OCI-LY3 (cell line): ENCODE measurements around the gene MKNK1.

ENCODE experiments used
- H2AFZ ChIP-seq: fragments of 200-600, 300-600 bp; shearing (Covaris generic); 2 replicates; pipeline ENCODE4 v1.6.0; 2014; ENCODE audit warnings: antibody characterized with exemption, low read depth, low read length
- H3K27ac ChIP-seq: fragments of 200-600, 300-600 bp; sonication (generic); 2 replicates; pipeline ENCODE4 v1.5.1; 2014; ENCODE audit warnings: mild to moderate bottlenecking, low read length, moderate library complexity, mixed read lengths
- H3K27me3 ChIP-seq: fragments of 200-600, 300-600 bp; sonication (generic); 2 replicates; pipeline ENCODE4 v1.6.1; 2014; ENCODE audit warnings: low read depth, low read length, mixed read lengths
- H3K36me3 ChIP-seq: fragments of 200-600, 300-600 bp; sonication (generic); replicated peaks from 2 replicates; pipeline ENCODE3; 2014; ENCODE audit warnings: low read depth, low read length, mixed read lengths
- H3K4me1 ChIP-seq: fragments of 300-600, 200-600 bp; sonication (generic); 2 replicates; pipeline ENCODE4 v1.6.1; 2014; ENCODE audit warnings: low read length, mixed read lengths
- H3K4me2 ChIP-seq: fragments of 200-600, 300-600 bp; sonication (generic); 2 replicates; pipeline ENCODE4 v1.6.1; 2014; ENCODE audit warnings: low read length, mixed read lengths
- H3K4me3 ChIP-seq: fragments of 300-600, 200-600 bp; sonication (generic); 2 replicates; pipeline ENCODE4 v1.5.1; 2014; ENCODE audit warnings: antibody characterized with exemption, mild to moderate bottlenecking, low read length, moderate library complexity
- H3K79me2 ChIP-seq: fragments of 300-600, 200-600 bp; shearing (Covaris generic); 2 replicates; pipeline ENCODE4 v1.6.1; 2014; ENCODE audit warnings: mild to moderate bottlenecking, low read length, mixed read lengths
- H3K9ac ChIP-seq: fragments of 300-600, 200-600 bp; shearing (Covaris generic); 2 replicates; pipeline ENCODE4 v1.6.0; 2014; ENCODE audit warnings: mild to moderate bottlenecking, low read length, moderate library complexity
- H3K9me3 ChIP-seq: fragments of 200-600, 300-600 bp; shearing (Covaris generic); 2 replicates; pipeline ENCODE4 v1.6.1; 2014; ENCODE audit warnings: low read length, mixed read lengths; ENCODE audit not compliant: insufficient read depth
- H4K20me1 ChIP-seq: fragments of 200-600, 300-600 bp; sonication (generic); 2 replicates; pipeline ENCODE4 v1.6.1; 2016; ENCODE audit warnings: low read length, mixed read lengths; ENCODE audit not compliant: insufficient read depth
- CTCF ChIP-seq: fragments of 200-600, 300-600 bp; sonication (generic); IDR thresholded peaks from 2 replicates; pipeline ENCODE4 v1.5.1; 2014; ENCODE audit warnings: antibody characterized with exemption, low read length, low read depth
- EZH2phosphoT487 ChIP-seq: fragments of 200-600 bp; shearing (Covaris generic); IDR thresholded peaks from 2 replicates; pipeline ENCODE4 v1.6.1; 2018; ENCODE audit warnings: antibody characterized with exemption, mixed run types, low read depth

The MKNK1 gene

DNA sequence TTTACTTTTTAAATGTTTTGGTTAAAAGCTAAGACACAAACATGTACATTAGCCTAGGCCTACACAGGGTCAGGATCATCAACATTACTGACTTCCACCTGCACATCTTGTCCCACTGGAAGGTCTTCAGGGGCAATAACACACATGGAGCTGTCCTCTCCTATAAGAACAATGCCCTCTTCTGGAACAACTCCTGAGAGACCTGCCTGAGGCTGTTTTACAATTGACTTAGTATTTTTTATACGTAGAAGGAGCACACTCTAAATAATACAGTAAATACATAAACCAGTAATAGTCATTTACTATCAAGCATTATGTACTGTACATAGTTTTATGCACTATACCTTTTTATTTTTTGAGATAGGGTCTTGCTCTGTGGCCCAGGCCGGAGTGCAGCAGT, 26.7 kb upstream of the MKNK1 start:
- H3K9ac ChIP-seq: no peak overlapping the region
- no peaks in the 10 kb centered on the region for H3K36me3 ChIP-seq
- H2AFZ ChIP-seq: no peak overlapping the region
- no peaks in the 10 kb centered on the region for H4K20me1 ChIP-seq
- TF ChIP-seq EZH2phosphoT487 (no peak), CTCF (no peak)
- H3K27me3 ChIP-seq: no peaks in the 10 kb centered on the region
- no peaks in the 10 kb centered on the region for H3K9me3 ChIP-seq
- no peaks in the 10 kb centered on the region for H3K4me1 ChIP-seq
- H3K4me2 ChIP-seq: no peak overlapping the region
- no peak overlapping the region for H3K4me3 ChIP-seq
- H3K79me2 ChIP-seq: no peaks in the 10 kb centered on the region
- H3K27ac ChIP-seq: no peak overlapping the region

GRCh38 chr1:46623743-46624644, 19.9 kb upstream of the MKNK1 start:
- Histone ChIP-seq H3K4me2 (no peak overlapping the region), H3K4me3 (no peak overlapping the region), H3K9me3 (no peaks in the 10 kb centered on the region), H2AFZ (no peak overlapping the region), H3K9ac (no peak overlapping the region), H3K27ac (no peak overlapping the region), H3K4me1 (no peaks in the 10 kb centered on the region), H4K20me1 (no peaks in the 10 kb centered on the region), H3K79me2 (no peaks in the 10 kb centered on the region), H3K27me3 (no peaks in the 10 kb centered on the region), H3K36me3 (no peaks in the 10 kb centered on the region)
- no peak for TF ChIP-seq CTCF
- no peak for TF ChIP-seq EZH2phosphoT487

DNA sequence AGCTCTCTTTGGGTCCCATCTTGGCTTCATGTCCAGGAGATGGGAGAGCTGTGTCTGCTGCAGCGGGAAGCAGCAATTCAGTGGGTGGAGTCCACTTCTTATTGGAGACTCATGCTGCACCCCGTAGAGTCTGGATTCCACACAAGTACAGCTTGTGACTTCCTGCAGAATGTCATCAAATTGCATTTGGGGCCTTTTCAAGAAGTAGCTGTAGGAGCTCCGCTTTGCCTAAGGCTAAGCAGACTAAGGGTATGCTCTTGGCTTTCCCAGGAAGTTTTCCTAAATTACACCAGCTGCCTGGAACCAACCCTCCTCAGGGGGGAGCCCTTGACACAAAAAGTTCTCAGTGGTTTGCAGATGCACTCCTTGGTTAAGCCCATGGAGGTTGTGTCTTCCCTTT, 18.3 kb upstream of the MKNK1 start:
- Histone ChIP-seq H3K9me3 (no peaks in the 10 kb centered on the region), H3K4me1 (no peaks in the 10 kb centered on the region), H3K27me3 (no peaks in the 10 kb centered on the region), H3K4me2 (no peak overlapping the region), H2AFZ (no peak overlapping the region), H3K4me3 (no peak overlapping the region), H3K79me2 (no peaks in the 10 kb centered on the region), H4K20me1 (no peaks in the 10 kb centered on the region), H3K27ac (no peak overlapping the region), H3K36me3 (no peaks in the 10 kb centered on the region), H3K9ac (no peak overlapping the region)
- TF ChIP-seq CTCF (peak; percentile 35), EZH2phosphoT487 (no peak)

- H3K4me2 ChIP-seq: no peak overlapping the region
- H3K36me3 ChIP-seq: no peaks in the 10 kb centered on the region
- no peaks in the 10 kb centered on the region for H3K9me3 ChIP-seq
- H3K4me1 ChIP-seq: peaks cover 2% of the 10 kb centered on the region; the same call in 1 of the 2 replicates
- H2AFZ ChIP-seq: no peak overlapping the region
- TF ChIP-seq CTCF (no peak), EZH2phosphoT487 (no peak)
- H3K27ac ChIP-seq: no peak overlapping the region
- H4K20me1 ChIP-seq: no peaks in the 10 kb centered on the region
- H3K27me3 ChIP-seq: no peaks in the 10 kb centered on the region
- no peak overlapping the region for H3K9ac ChIP-seq
- no peak overlapping the region for H3K4me3 ChIP-seq
- no peaks in the 10 kb centered on the region for H3K79me2 ChIP-seq
These were observed 17.9 kb upstream of the MKNK1 start for GRCh38 chr1:46621930-46622329.
